CD4-positive, alpha-beta T cell treated with Interleukin-15 for 4 hours (primary cell): Measurements from ENCODE around the gene TMEM145.
"Not testable (repeated sequence)": the region's sequence is repeated elsewhere in the genome, so short reads cannot be mapped to it uniquely, and the experiment has no call there.

Source experiments
- DNase-seq: peaks from one replicate; pipeline ENCODE4 v3.0.0-alpha.2; 2020; ENCODE audit warnings: low spot score

The TMEM145 gene

DNA sequence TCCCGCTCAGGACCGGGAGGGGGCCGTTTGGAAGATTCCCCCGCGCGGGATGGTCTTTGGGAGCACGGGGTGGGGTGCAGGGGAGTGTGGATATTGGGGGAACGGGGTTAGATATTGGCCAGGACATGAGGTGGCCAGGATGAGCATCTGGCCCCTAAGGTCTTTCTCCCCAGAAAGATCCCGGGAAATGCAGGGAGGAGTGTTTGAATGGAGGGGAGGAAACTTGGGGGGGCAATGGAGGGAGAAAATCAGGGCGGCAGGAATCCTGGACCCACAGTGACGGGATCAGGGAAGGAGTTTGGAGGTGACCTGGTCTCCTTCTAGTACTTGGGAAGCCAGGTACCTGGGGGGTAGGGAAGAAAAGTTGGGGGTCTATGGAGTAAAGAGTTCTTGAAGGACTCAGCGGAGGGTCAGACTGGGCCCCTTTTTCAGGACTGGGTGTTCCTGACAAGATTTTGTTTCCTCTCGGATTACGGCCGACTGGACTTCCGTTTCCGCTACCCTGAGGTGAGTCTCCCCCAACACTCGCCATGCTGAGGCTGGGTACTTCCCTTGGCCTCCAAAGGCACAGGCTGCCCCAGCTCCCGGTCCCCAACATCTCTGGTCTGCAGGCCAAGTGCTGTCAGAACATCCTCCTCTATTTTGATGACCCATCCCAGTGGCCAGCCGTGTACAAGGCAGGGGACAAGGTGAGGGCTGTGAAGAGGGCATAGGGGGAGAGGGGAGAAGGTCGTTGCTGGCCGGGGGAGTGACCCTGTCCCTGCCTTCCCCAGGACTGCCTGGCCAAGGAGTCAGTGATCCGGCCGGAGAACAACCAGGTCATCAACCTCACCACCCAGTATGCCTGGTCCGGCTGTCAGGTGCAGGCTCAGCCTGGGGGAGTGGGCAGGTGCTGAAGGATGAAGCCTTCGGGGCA lies 989 bp downstream of the TMEM145 start:
- DNase-seq, result no peak

DNA sequence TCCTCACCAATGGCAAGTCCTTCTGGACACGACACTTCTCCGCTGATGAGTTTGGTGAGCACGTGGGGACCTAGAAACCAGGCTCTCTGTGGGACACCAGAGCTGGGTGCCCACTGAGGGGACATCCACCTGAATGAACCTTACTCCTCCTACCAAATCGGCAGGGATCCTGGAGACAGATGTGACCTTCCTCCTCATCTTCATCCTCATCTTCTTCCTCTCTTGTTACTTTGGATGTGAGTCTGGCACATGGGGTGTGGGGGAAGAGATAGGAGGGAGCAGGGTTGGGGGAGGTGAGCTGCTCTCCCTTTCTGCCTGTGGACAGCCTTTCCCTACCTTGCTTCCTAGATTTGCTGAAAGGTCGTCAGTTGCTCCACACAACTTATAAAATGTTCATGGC lies 1.9 kb downstream of the TMEM145 start:
- DNase-seq, result no peak

DNA sequence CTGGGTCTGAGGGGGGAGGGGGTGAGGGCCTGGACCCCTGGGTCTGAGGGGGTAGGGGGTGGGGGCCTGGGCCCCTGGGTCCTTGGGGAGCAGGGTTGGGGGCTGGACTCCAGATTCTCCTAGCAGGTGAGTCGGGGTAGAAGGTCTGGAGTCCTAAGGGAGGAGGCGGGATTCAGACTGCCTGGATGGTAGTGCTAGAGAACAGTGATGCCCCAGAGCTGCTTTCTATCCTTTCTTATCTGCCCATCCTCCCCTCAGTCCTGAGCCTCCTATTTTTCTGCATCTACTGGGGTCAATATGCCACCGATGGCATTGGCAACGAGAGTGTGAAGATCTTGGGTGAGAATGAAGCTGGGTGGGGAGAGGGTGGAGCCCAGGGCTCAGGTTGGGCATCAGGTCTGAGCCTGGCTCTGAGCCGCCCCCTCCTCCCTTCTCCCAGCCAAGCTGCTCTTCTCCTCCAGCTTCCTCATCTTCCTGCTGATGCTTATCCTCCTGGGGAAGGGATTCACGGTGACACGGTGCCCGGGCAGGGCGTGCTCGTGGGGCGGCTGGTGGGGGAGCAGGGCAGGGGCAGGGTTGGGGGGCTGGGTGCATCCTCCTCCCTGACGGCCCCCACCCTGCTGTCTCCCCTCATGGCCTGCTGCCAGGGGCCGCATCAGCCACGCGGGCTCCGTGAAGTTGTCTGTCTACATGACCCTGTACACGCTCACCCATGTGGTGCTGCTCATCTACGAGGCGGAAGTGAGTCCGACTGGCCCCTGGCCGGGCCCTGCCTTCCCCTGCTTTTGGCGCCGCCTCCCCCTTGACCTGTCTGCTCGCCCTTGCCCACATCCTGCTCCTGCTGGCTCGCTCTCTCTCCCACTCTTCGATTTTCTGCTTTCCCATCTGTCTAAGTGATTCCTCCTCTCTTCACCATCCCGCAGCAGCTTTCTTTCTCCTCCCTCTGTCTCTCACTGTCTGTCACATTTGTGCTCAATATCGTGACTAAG lies 3.4 kb downstream of the TMEM145 start:
- DNase-seq, result no peak

DNA sequence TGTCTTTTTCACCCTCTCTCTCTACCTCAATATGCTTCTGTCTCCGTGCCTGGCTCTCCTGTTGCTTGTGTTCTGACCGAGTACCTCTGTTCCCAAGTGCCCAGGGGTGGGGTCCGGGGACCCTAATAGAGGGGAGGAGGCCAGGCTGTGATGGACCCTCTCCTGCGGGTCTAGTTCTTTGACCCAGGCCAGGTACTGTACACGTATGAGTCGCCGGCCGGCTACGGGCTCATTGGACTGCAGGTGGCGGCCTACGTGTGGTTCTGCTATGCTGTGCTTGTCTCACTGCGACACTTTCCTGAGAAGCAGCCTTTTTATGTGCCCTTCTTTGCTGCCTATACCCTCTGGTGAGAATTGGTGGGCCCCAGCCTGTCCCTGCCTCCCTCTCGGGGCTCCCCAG lies 4.4 kb downstream of the TMEM145 start:
- DNase-seq, result no peak

DNA sequence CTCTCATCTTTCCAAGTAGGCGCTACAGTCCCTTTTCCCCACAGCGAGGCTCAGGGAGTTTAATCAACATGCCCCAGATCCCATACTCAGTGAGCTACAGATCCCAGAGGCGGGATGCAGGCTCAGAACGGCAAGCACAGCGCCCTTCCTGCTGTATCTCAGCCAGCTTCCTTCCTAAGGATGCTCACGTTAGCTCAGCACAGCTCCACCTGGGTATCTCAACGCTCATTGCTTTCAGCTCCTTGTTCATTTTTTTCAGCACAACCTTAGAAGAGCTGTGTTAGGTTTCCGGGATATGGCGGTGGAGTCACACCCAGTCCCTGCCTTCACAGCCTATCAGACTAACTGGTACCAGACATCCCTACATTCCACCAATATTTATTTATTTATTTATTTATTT lies 9.2 kb downstream of the TMEM145 start:
- no peak for DNase-seq

DNA sequence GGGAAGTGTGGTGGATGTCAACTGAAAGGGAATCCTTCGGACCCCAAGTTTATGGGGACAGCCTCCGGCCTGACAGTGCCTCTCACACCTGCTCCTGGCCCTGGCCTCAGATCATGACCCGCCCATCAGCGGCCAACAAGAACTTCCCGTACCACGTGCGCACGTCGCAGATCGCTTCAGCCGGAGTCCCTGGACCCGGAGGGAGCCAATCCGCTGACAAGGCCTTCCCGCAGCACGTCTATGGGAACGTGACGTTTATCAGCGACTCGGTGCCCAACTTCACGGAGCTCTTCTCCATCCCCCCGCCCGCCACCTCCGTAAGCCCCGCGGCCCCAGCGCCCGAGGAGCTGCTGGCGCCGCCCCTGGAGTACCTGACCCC lies 10.4 kb downstream of the TMEM145 start:
- no peak for DNase-seq

DNA sequence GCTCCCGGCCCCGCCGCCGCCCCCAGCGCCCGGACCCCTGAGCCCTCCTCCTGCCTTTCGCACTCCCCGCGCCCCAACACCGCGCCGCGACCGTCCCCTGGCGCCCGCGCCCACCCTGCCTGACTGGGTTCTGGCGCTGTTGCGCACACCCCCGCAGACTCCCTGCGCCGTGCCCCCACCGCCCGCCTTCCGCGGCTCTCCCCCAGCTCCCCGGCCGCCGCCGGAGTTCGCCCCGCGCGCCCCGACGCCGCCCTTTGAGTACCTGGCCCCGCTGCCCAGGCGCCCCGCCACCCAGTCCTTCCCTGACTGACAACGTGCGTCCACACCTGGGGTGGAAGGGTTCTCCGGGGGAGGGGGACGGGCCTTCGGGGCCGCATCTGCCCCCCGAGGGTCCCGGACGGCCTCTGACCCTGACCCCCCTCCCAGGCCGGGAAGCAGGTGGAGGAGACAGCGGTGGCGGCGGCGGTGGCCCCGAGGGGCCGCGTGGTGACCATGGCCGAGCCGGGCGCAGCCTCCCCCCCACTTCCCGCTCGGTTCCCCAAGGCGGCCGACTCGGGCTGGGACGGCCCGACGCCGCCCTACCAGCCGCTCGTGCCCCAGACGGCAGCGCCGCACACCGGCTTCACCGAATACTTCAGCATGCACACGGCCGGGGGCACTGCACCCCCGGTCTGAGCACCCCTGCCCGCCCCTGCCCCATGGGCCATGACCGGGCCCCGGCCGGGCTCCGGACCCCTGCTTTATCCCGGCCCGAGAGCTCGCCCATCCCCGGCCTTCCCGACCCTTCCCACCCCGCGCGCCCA lies 10.9 kb downstream of the TMEM145 start:
- no peak for DNase-seq

DNA sequence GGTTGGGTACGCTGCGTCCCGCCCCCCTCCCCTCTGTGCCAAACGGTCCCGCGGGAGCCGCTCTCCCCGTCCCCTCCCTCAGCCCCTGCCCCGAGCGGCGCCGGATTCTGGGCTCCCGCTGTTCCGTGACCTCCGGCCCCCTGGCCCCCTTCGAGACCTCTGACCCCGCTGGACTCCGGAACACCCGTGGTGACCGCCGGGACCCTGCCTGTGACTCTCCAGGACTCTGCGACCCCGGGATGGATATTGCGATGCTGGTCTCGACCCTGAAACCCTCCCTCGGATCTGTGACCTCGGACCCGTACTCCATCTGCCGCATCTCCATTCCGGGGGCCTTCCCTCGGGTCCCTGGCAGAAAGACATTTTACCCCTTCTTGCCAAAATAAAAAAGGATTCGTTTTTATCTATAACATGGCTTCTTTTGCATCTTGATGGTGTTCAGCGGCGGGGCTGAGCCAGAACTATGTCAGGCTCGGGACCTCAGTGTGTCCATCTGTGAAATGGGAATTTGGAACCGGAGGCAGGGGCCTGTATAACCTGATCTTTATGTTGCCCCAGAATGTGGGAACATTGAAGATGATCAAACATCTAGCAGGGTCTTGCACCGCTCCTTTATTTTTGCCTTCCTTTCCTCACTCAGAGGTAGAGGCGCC lies 11.7 kb downstream of the TMEM145 start:
- DNase-seq, result no peak

DNA sequence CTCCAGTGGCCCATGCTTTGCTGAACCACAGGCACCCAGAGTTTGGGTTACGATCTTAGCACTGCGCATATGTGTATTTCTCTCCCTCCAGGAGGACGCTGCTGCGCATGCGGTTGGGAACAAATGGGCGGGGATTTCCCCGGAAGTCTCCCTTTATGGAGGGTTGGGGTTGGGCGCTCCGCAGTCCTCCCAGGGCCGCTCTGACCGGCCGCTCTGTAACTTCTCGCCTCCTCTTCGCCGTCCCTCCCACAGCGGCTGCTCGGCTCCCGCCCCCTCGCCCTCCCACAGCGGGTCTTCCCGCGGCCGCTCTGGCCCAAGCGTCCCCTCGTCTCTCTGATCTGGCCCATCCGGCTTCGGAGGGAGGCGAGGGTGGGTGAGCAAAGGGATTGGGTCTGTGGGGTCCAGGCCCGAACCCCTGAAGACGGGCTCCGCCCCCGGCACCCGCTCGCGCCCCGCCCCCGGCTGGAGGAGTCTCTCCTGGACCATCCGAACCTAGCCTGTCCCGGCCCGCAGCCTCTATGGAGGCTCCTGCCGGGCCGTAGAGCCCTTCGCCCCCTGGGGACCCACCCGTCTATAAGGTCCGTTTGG lies 12.3 kb downstream of the TMEM145 start, which contains the start of gene MEGF8:
MEGF8 (plus strand) TSS at position 328 of the 588 bp plus-strand sequence. CDS start 609 bp downstream, outside the sequence.
- peak; percentile 99 for DNase-seq

DNA sequence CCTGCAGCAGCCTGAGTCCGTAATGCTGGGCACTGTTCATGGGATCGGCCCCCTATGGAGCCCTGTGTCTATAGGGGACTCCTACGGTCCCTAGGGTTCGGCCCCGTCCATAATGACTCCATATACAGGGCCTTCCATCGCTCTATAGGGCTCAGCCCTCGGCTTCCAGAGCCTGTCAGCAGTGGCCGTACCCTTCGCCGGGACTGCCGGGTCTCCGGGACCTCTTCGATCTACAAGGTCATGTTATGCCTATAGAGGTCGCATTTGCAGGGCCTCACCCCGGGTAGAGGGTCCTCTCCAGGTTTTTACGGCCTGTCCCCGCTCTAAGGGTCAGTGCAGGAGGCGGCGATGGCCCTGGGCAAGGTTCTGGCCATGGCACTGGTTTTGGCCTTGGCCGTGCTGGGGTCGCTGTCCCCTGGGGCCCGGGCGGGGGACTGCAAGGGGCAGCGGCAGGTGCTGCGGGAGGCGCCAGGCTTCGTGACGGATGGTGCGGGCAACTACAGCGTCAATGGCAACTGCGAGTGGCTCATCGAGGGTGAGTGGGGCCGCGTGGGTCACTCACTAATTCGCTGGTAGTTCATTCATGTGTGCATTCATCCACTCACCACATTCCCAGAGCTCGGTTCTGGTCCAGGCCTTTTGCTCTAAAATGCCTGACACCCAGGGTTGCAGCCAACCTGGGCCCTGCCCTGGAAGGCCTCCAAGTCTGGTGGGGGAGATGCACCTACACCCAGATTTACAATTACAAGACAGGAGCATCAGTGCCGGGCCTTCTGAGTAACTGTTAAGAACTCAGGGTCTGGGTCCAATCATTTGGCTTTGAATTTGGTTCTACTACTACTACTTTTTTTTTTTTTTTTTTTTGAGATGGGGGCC lies 13.0 kb downstream of the TMEM145 start:
- no peak for DNase-seq

DNA sequence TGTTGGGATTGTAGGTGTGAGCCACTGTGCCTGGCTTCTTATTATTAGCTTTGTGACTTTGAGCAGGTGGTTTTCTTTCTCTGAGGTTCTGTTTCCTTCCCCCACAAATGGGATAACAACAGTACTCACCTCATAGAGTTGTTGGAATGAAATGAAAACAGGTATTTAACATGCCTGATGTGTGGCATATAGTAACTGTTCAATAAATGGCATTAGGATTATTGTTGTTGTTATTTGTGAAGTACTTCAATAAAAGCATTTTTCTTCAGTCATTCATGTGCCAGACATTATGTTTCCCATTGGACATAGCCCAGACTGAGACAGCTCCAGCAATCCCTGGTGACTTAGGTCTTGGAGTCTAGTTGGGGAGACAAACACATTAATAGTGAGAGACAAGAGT lies 13.9 kb downstream of the TMEM145 start:
- DNase-seq, result no peak

DNA sequence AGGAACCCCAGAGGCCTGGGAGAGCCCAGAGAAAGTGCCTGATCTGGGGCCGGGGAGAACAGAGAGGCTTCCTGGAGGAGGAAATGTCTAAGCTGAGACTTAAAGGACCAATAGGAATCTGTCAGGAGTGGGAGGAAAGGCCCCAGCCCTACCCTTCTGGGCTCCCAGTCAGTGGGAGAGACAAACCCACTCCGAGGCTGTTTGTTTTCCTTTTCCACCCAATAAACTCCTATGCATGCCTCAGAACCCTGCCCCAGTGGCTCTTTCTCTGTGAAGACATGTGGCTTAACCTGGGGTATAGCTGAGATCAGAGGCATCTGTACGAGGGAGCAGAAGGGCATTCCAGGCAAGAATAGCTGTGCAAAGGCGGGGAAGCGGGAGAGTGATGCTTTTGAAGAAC lies 14.3 kb downstream of the TMEM145 start:
- DNase-seq, result no peak

DNA sequence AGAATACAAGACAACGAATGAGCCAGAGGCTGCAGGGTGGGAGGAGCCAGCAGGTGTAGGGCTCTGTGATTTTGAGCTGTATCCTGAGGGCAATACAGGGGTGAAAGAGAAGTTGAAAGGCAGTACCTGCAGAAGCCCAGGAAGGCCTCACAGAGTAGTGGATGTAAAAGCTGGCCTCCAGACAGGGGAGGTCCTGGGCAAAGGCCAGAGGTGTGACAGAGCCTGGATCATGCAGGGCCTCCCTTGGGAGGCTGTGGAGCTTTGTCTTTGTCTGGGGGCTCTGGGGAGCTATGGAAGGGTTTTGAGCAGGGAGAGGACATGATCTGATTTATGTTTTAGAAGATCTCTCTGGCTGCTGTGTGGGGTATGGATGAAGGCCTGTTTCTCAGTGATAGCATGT lies 15.0 kb downstream of the TMEM145 start:
- no peak for DNase-seq

DNA sequence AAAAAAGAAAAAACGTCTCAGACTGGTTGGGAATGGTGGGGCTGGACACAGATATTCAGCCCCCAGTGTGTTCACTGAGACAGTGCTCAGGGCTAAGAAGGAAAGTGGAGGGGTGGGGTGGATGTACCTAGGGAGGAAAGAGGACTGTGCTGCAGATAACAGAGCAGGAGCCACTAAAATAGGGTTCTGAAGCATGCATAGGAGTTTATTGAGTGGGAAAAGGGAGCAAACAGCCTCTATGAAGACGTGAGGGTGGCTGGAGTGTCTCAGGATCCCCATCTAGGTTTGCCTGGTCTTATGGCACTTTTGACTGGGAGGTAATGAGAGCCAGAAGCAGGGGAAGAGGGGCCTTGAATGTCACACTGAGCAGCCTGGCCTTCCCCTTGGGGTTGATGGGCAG lies 15.7 kb downstream of the TMEM145 start:
- no peak for DNase-seq

DNA sequence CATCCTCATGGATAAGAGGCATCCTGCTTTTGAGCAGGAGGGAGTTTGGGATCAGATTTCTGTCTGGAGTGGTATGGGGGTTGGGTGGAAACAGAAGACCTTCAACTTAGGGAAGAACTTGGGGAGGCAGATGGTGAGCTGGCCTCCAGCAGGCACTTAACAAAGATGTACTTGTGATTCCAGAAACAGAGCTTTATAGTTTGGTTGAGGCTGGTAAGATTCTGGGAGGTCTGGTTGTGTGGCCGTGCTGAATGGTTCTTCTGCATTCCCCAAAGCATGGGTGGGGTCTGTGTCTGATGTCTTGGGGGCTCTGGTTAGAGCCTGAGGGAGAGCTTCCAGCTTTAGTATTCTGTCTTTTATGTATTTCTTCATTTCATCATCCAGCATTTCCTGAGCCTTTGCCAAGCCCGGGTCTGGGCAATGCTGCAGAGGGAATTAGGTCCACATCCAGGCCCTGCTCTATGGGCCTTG lies 17.2 kb downstream of the TMEM145 start:
- no peak for DNase-seq

DNA sequence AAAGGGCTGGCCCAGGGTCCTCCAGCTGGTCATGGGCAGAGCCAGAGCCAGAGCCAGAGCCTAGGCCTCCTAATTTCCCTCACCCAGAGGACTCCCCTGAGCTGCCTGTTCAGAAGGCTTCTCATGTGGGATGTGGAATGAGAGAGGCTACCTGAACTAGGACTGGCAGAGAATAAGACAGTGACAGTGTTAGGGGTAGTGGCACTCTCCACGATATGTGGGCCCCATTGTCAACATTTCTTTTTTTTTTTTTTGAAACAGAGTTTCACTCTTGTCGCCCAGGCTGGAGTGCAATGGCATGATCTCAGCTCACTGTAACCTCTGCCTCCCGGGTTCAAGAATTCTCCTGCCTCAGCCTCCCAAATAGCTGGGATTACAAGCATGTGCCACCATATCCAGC lies 18.2 kb downstream of the TMEM145 start:
- DNase-seq, result not testable (repeated sequence)

DNA sequence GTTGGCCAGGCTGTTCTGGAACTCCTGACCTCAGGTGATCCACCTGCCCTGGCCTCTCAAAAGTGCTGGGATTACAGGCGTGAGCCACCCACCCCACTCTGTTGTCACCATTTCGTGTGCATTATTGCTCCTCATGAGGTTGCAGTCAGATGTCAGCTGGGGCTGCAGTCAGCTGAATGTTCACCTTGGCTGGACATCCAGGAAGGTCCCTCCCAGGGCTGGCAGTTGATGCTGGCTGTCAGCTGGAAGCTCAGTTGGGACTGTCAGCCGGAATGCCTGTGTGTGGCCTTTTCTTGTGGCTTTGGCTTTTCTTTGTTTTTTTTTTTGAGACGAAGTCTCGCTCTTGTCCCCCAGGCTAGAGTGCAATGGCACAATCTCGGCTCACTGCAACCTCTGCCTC lies 18.9 kb downstream of the TMEM145 start:
- no peak for DNase-seq

DNA sequence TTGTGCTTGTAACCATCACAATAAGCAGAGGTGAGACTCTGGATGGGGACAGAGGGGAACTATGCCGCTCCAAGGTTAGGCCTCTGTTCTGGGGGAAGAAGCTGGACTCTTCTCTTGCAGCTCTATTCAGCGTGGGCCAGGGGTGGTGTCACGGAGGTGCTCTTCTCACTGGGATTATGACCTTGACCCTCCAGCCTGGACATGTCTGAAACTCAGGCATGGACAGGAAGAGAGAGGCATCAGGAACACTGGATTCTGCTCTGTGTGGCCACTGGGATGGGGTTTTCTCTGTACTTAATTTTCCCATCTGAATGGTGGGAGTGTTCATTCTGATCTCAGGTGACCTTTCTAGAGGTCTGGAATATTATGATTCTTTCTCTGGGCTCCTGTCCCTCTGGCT lies 19.9 kb downstream of the TMEM145 start:
- DNase-seq, result no peak

DNA sequence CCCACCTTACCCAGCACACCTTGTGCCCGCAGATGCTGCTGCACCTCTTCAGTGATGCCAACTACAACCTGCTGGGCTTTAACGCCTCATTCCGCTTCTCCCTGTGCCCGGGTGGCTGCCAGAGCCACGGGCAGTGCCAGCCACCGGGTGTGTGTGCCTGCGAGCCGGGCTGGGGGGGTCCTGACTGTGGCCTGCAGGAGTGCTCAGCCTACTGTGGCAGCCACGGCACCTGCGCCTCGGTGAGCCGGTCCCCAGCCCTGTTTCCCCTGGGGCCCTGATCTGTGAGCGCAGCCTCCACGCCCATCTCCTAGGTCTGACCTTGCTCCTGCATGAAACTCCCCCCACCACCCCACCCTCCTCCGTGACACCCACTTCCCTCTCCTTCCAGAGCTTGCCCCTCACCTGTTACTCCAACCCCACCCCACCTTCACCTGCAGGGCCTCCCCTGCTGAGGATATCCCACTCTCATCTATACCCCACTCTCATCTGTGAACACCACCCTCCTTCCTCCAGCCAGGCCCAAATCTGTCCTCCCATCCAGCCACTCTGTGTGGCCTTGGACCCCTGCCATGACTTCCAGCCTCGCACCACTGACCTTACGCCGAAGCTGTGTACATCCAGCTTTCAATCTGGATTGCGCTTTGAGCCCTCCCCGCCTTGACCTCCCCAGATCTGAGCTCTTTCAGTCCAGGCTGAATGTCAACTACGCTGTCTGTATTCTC lies 21.0 kb downstream of the TMEM145 start:
- DNase-seq, result no peak
